GM12865 (cell line): ENCODE data around the gene CTNNA3.

Experiments
- DNase-seq: peaks from one replicate; pipeline ENCODE4 v3.0.0; 2010; ENCODE audit warnings: low read depth
- H3K4me3 ChIP-seq: 2 replicates; pipeline ENCODE4 v1.5.1; 2011; ENCODE audit warnings: mild to moderate bottlenecking, low read depth, low read length, control low read depth
- CTCF ChIP-seq: IDR thresholded peaks from 2 replicates; pipeline ENCODE4 v1.5.1; 2011; ENCODE audit warnings: low read length, control low read depth, low read depth, inconsistent platforms; ENCODE audit not compliant: insufficient read depth; ENCODE audit errors: missing control alignments

The CTNNA3 gene

GRCh38 chr10:66322777-66323176, 1373.2 kb downstream of the CTNNA3 start:
- no peak overlapping the region for H3K4me3 ChIP-seq
- no peak for DNase-seq
- no peak for TF ChIP-seq CTCF

- no peak overlapping the region for H3K4me3 ChIP-seq
- no peak for TF ChIP-seq CTCF
- no peak for DNase-seq
These were observed 1374.0 kb downstream of the CTNNA3 start for GRCh38 chr10:66321723-66322665.

- DNase-seq = no peak
- no peak overlapping the region for H3K4me3 ChIP-seq
- no peak for TF ChIP-seq CTCF
These were observed 1377.2 kb downstream of the CTNNA3 start for GRCh38 chr10:66318761-66319160.

GRCh38 chr10:66307826-66308225, 1388.2 kb downstream of the CTNNA3 start:
- H3K4me3 ChIP-seq = no peak overlapping the region
- TF ChIP-seq CTCF = no peak
- DNase-seq = no peak

- DNase-seq = no peak
- no peak overlapping the region for H3K4me3 ChIP-seq
- TF ChIP-seq CTCF = no peak
These were observed 1394.9 kb downstream of the CTNNA3 start for GRCh38 chr10:66301078-66301477.

- no peak overlapping the region for H3K4me3 ChIP-seq
- TF ChIP-seq CTCF = no peak
- no peak for DNase-seq
These were observed 1400.4 kb downstream of the CTNNA3 start for GRCh38 chr10:66295602-66296001.
